ENCODE data around the gene TUT1.
"Not testable (repeated sequence)": the region's sequence is repeated elsewhere in the genome, so short reads cannot be mapped to it uniquely, and the experiment has no call there.

The TUT1 gene

GRCh38 chr11:62555464-62556107 is 35.7 kb downstream of the TUT1 start:
- no peak for DNase-seq

GRCh38 chr11:62554387-62555167 is 36.7 kb downstream of the TUT1 start:
- no peak for DNase-seq

- no peak for DNase-seq
Observed at GRCh38 chr11:62553839-62554361, 37.4 kb downstream of the TUT1 start.

- no peak for DNase-seq
Observed at GRCh38 chr11:62553080-62553838, 38.1 kb downstream of the TUT1 start.

GRCh38 chr11:62552485-62553079 is 38.7 kb downstream of the TUT1 start:
- no peak for DNase-seq

- not testable (repeated sequence) for DNase-seq
Observed at GRCh38 chr11:62550478-62550877, 40.8 kb downstream of the TUT1 start.

GRCh38 chr11:62548545-62549335 is 42.6 kb downstream of the TUT1 start:
- no peak for DNase-seq

GRCh38 chr11:62547691-62548281 is 43.5 kb downstream of the TUT1 start:
- DNase-seq: no peak

- DNase-seq: no peak
Observed at GRCh38 chr11:62546929-62547625, 44.2 kb downstream of the TUT1 start.

GRCh38 chr11:62546244-62546928 is 44.9 kb downstream of the TUT1 start, which contains the start of gene AHNAK:
AHNAK (minus strand) TSS chr11:62546806; CDS start chr11:62536098, 10,708 bp downstream.
- no peak for DNase-seq

- peak; percentile 38 for DNase-seq
Observed at GRCh38 chr11:62545437-62546243, 45.7 kb downstream of the TUT1 start.

- no peak for DNase-seq
Observed at GRCh38 chr11:62544581-62545436, 46.5 kb downstream of the TUT1 start.

GRCh38 chr11:62543680-62544444 is 47.5 kb downstream of the TUT1 start:
- no peak for DNase-seq

GRCh38 chr11:62542750-62543567 is 48.4 kb downstream of the TUT1 start:
- no peak for DNase-seq

- no peak for DNase-seq
Observed at GRCh38 chr11:62542111-62542745, 49.1 kb downstream of the TUT1 start.
